ENCODE data around the gene TCOF1. TPM values are rescaled to one million over a fixed set of nuclear protein-coding genes. Genes with fewer than 3 reads are reported as not detected.

TCOF1 gene
- total and polyA plus RNA-seq, 8 donors: 21.8 to 42.6 (median 31.1) TPM

DNA sequence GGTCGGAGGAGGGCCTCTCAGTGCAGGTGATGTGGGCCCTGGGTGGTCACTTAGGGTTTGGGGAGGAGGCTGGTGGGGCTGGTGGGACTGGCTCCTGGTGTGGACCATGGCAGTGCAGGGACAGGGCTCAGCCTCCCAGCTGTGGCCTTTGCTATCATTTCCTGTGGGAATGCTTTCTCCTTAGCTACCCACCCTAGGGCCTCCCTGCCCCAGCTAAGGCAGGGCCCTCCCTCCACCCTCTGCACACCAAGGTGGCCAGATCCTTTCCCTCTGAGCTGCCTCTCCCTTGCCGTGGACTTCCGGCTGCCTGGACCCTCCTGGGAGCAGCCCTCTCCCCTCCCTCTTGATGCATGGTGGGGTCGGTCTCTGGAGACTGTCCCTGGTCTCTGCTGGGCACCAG is 32.1 kb upstream of the TCOF1 start:
- Histone ChIP-seq H3K4me1 (no peaks in the 10 kb centered on the region), H3K9me3 (no peaks in the 10 kb centered on the region), H3K4me3 (no peak overlapping the region), H3K27ac (no peak overlapping the region), H3K36me3 (no peaks in the 10 kb centered on the region), H3K27me3 (no peaks in the 10 kb centered on the region)
- DNase-seq (no peak), ATAC-seq (no peak)
- TF ChIP-seq CTCF (IDR thresholded peaks at IDR 0.05): no peak
- intact Hi-C loops (cut with DNase I): no loop called here

GRCh38 chr5:150326707-150327106 is 30.8 kb upstream of the TCOF1 start:
- Histone ChIP-seq H3K36me3 (no peaks in the 10 kb centered on the region), H3K27ac (no peak overlapping the region), H3K27me3 (no peaks in the 10 kb centered on the region), H3K9me3 (no peaks in the 10 kb centered on the region), H3K4me1 (no peaks in the 10 kb centered on the region), H3K4me3 (no peak overlapping the region)
- intact Hi-C loops (cut with DNase I): no loop called here
- ATAC-seq (no peak), DNase-seq (no peak)
- no peak for TF ChIP-seq CTCF (IDR thresholded peaks at IDR 0.05)

GRCh38 chr5:150327139-150327538 is 30.4 kb upstream of the TCOF1 start:
- DNase-seq: no peak
- intact Hi-C loops (cut with DNase I): no loop called here
- no peaks in the 10 kb centered on the region for H3K9me3 ChIP-seq
- no peak for ATAC-seq
- no peak overlapping the region for H3K4me3 ChIP-seq
- no peaks in the 10 kb centered on the region for H3K36me3 ChIP-seq
- H3K27me3 ChIP-seq: no peaks in the 10 kb centered on the region
- H3K4me1 ChIP-seq: no peaks in the 10 kb centered on the region
- TF ChIP-seq CTCF (IDR thresholded peaks at IDR 0.05): no peak
- H3K27ac ChIP-seq: no peak overlapping the region

- no peak for DNase-seq
- Histone ChIP-seq H3K36me3 (no peaks in the 10 kb centered on the region), H3K27me3 (no peaks in the 10 kb centered on the region), H3K27ac (no peak overlapping the region), H3K4me1 (no peaks in the 10 kb centered on the region), H3K9me3 (no peaks in the 10 kb centered on the region), H3K4me3 (no peak overlapping the region)
- ATAC-seq: peak; percentile 17
- intact Hi-C loops (cut with DNase I): no loop called here
- TF ChIP-seq CTCF (IDR thresholded peaks at IDR 0.05): no peak
These were observed 29.0 kb upstream of the TCOF1 start for GRCh38 chr5:150328515-150328914.

DNA sequence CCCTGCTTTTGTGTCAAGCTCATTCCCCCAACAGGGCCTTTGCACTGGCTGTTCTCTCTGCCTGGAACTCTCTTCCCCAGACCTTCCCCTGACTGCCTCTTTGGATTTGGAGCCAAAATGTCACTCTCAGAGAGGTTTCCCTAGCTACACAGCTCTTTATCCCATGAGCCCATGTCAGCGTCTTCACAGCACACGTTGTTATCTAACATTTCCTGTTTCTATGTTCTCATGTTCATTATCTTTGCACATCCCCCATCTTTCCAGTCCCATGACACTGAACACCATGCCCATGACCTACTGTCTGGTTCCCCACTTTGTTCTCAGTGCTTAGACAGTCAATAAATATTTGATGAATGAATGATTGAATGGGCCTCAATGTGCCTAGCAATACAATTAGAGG is 28.5 kb upstream of the TCOF1 start:
- no peak for TF ChIP-seq CTCF (IDR thresholded peaks at IDR 0.05)
- Histone ChIP-seq H3K27ac (no peak overlapping the region), H3K4me1 (no peaks in the 10 kb centered on the region), H3K27me3 (no peaks in the 10 kb centered on the region), H3K9me3 (no peaks in the 10 kb centered on the region), H3K4me3 (no peak overlapping the region), H3K36me3 (no peaks in the 10 kb centered on the region)
- DNase-seq: peak in 1 of 4 donors; percentile 48
- peak; percentile 45 for ATAC-seq
- intact Hi-C loops (cut with DNase I): no loop called here
